Measurements from ENCODE around the gene CBL. TPM values are rescaled to one million over a fixed set of nuclear protein-coding genes. Genes with fewer than 3 reads are reported as not detected.

CBL gene
- total RNA-seq, 1 donor from 2014 or later, result 21.6 TPM

DNA sequence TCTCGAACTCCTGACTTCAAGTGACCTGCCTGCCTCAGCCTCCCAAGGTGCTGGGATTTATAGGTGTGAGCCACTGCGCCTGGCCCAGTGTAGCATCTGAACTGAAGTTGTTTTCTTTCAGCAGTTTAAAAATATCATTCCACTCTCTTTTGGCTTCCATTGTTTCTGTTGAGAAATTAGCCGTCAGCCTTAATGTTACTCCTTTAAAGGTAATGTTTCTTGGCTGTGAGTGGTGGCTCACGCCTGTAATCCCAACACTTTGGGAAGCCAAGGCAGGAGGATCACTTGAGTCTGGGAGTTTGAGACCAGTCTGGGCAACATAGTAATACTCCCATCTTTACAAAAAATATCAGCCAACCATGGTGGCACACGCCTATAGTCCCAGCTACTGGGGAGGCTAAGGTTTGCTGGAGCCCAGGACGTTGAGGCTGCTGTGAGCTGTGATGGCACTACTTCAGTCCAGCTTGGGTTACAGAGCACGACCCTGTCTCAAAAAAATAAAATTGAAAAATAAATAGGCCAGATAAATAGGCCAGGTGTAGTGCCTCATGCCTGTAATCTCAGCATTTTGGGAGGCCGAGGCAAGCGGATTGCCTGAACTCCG is 84.9 kb downstream of the CBL start:
- intact Hi-C loops (cut with DNase I), result no loop called here
- H3K4me3 ChIP-seq, result no peak overlapping the region
- no peaks in the 10 kb centered on the region for H3K4me1 ChIP-seq
- H3K36me3 ChIP-seq, result peaks cover 17 to 28% of the 10 kb centered on the region in 2 donors
- no peaks in the 10 kb centered on the region for H3K27me3 ChIP-seq
- TF ChIP-seq, protein P1, sequence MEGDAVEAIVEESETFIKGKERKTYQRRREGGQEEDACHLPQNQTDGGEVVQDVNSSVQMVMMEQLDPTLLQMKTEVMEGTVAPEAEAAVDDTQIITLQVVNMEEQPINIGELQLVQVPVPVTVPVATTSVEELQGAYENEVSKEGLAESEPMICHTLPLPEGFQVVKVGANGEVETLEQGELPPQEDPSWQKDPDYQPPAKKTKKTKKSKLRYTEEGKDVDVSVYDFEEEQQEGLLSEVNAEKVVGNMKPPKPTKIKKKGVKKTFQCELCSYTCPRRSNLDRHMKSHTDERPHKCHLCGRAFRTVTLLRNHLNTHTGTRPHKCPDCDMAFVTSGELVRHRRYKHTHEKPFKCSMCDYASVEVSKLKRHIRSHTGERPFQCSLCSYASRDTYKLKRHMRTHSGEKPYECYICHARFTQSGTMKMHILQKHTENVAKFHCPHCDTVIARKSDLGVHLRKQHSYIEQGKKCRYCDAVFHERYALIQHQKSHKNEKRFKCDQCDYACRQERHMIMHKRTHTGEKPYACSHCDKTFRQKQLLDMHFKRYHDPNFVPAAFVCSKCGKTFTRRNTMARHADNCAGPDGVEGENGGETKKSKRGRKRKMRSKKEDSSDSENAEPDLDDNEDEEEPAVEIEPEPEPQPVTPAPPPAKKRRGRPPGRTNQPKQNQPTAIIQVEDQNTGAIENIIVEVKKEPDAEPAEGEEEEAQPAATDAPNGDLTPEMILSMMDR (IDR thresholded peaks at IDR 0.05), result no peak
- H3K9me3 ChIP-seq, result peaks cover 0 to 5% of the 10 kb centered on the region in 2 donors
- no peak for DNase-seq (ENCODE audit: low spot score in 2 of 2)
- no peak overlapping the region for H3K27ac ChIP-seq

DNA sequence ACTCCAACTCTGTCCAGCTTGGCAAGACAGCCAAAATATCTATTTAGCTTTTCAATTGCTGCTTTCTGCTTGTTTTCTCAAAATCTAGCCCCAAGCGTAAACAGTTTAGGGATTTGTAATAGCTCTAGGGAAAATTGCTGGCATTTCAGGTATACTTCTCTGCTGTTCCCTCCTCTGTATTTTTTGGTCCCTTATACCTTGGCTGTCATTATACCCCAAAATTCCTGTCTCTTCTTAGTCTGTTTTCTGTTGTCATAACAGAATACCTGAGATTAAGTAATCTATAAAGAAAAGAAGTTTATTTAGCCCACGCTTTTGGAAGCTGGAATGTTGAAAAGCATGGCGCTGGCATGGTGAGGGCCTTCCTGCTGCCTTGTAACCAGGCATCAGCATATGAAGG is 87.3 kb downstream of the CBL start:
- Histone ChIP-seq H3K9me3 (peaks cover 0 to 5% of the 10 kb centered on the region in 2 donors), H3K27ac (no peak overlapping the region), H3K4me3 (no peak overlapping the region), H3K36me3 (peaks cover 15 to 33% of the 10 kb centered on the region in 2 donors), H3K27me3 (no peaks in the 10 kb centered on the region), H3K4me1 (no peaks in the 10 kb centered on the region)
- intact Hi-C loops (cut with DNase I), result no loop called here
- TF ChIP-seq, protein P1 (IDR thresholded peaks at IDR 0.05), result no peak
- DNase-seq (ENCODE audit: low spot score in 2 of 2), result no peak

DNA sequence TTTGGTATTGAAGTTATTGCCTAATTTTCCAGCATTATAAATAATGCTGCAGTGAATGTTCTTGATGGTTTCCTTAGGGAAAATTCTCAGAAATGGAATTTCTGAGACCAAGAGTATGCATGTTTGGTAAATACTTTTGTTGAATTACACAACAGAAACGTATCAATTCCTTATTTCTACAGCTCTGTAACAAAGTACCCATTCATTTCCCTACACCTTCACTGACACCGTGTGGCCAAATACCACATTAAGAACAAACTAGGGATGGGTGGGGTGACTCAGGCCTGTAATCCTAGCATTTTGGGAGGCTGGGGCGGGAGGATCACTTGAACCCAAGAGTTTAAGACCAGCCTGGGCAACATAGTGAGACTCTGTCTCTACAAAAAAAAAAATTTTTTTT is 89.0 kb downstream of the CBL start:
- intact Hi-C loops (cut with DNase I), result no loop called here
- TF ChIP-seq, protein P1 (IDR thresholded peaks at IDR 0.05), result no peak
- Histone ChIP-seq H3K27me3 (no peaks in the 10 kb centered on the region), H3K36me3 (peaks cover 20 to 46% of the 10 kb centered on the region in 2 donors), H3K27ac (no peak overlapping the region), H3K4me1 (no peaks in the 10 kb centered on the region), H3K9me3 (peaks cover 0 to 5% of the 10 kb centered on the region in 2 donors), H3K4me3 (no peak overlapping the region)
- DNase-seq (ENCODE audit: low spot score in 2 of 2), result no peak

- peaks cover 29 to 59% of the 10 kb centered on the region in 2 donors for H3K36me3 ChIP-seq
- intact Hi-C loops (cut with DNase I), result no loop called here
These were observed 91.8 kb downstream of the CBL start for GRCh38 chr11:119297938-119298337.

DNA sequence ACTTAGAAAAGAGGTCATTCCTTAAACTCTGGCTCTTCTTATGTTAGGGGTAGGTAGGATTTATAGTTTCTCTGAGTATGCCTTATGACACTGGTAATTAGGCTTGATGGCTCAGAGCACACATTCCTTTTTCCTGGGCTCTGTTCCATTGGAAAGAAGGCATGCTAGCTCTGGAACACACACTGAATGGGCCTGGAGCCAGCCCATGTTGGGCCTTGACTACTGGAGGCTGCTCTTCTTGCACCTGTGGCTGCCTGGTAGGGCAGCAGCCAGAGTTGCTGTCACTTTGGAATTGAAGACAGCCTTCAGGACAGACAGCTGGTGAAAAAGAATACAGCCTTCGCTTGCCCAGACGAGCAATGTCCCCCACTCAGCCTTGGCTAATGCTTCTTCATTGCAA is 92.6 kb downstream of the CBL start:
- TF ChIP-seq, protein P1 (IDR thresholded peaks at IDR 0.05), result no peak
- DNase-seq (ENCODE audit: low spot score in 2 of 2), result no peak
- Histone ChIP-seq H3K4me3 (no peak overlapping the region), H3K36me3 (peaks cover 29 to 66% of the 10 kb centered on the region in 2 donors), H3K27me3 (no peaks in the 10 kb centered on the region), H3K9me3 (no peaks in the 10 kb centered on the region), H3K4me1 (no peaks in the 10 kb centered on the region), H3K27ac (peak overlapping the region in 1 of 2 donors; percentile 38)
- intact Hi-C loops (cut with DNase I), result no loop called here

More at GRCh38 chr11:119297938-119298337, 91.8 kb downstream of the CBL start:
- Histone ChIP-seq H3K27ac (peak overlapping the region in 1 of 2 donors; percentile 38), H3K4me1 (no peaks in the 10 kb centered on the region), H3K27me3 (no peaks in the 10 kb centered on the region), H3K4me3 (no peak overlapping the region), H3K9me3 (no peaks in the 10 kb centered on the region)
- DNase-seq (ENCODE audit: low spot score in 2 of 2), result no peak
- TF ChIP-seq, protein P1 (IDR thresholded peaks at IDR 0.05), result no peak

All from ascending aorta (tissue), 2 donors.